ENCODE data around the gene PRG3. TPM values are rescaled to one million over a fixed set of nuclear protein-coding genes. Genes with fewer than 3 reads are reported as not detected.

Gene PRG3
- total RNA-seq, 1 experiment from 2014 or later = not detected

- no peak for ATAC-seq
- TF ChIP-seq CTCF (IDR thresholded peaks at IDR 0.05) (no peak), POLR2AphosphoS5 (IDR thresholded peaks at IDR 0.05; ENCODE audit: low read depth, low read length) (no peak), SIN3A (IDR thresholded peaks at IDR 0.05; ENCODE audit: borderline replicate concordance, insufficient read depth, low read depth, low read length) (no peak), REST (IDR thresholded peaks at IDR 0.05; ENCODE audit: insufficient read depth in 1 of 2, low read depth in 2 of 2, low read length in 1 of 2) (no peak), TCF7L2 (IDR thresholded peaks at IDR 0.05; ENCODE audit: low read depth, low read length) (no peak)
- CTCF ChIA-PET = interaction anchor here (0.6 kb wide), 2 partner anchors 80 to 264 kb away, joined by 4 to 8 read pairs; no protein-coding TSS in a partner anchor
These were observed 2.8 kb downstream of the PRG3 start for GRCh38 chr11:57378186-57378585.

GRCh38 chr11:57377107-57377506 is 3.8 kb downstream of the PRG3 start:
- in situ Hi-C loops (cut with HindIII; ENCODE audit: low pct_unique_long_range_greater_than_20kb, low sequenced_read_pairs) = no loop called here
- H3K4me3 ChIP-seq (ENCODE audit: low read depth in 2 of 2, low read length in 2 of 2) = no peak overlapping the region
- H3K36me3 ChIP-seq (ENCODE audit: control insufficient read depth, insufficient read depth, low read length) = no peaks in the 10 kb centered on the region
- no peak for DNase-seq (ENCODE audit: low read depth, low spot score)
- no TSS peak for BruUV-seq (replicated peaks)
- ChIA-PET POLR2A (no interaction called here), CTCF (no interaction called here)
- intact Hi-C loops (cut with micrococcal nuclease; ENCODE audit: unreplicated experiment) = no loop called here
- no peaks in the 10 kb centered on the region; the same call in 1 of the 2 replicates for H3K4me1 ChIP-seq (ENCODE audit: control insufficient read depth, insufficient read depth, low read length)
- no peaks in the 10 kb centered on the region for H3K9me3 ChIP-seq (ENCODE audit: control insufficient read depth, insufficient read depth, low read depth, low read length)
- TF ChIP-seq CTCF (IDR thresholded peaks at IDR 0.05) (no peak), SIN3A (IDR thresholded peaks at IDR 0.05; ENCODE audit: borderline replicate concordance, insufficient read depth, low read depth, low read length) (no peak), REST (IDR thresholded peaks at IDR 0.05; ENCODE audit: insufficient read depth in 1 of 2, low read depth in 2 of 2, low read length in 1 of 2) (no peak), TCF7L2 (IDR thresholded peaks at IDR 0.05; ENCODE audit: low read depth, low read length) (no peak), POLR2AphosphoS5 (IDR thresholded peaks at IDR 0.05; ENCODE audit: low read depth, low read length) (no peak)
- ATAC-seq = no peak; the same call in 1 of the 2 replicates
- H3K27me3 ChIP-seq (ENCODE audit: control insufficient read depth, insufficient read depth, low read length) = peaks cover 2% of the 10 kb centered on the region; the same call in 1 of the 2 replicates
- H3K27ac ChIP-seq (ENCODE audit: low read length) = no peak overlapping the region

More at GRCh38 chr11:57378186-57378585, 2.8 kb downstream of the PRG3 start:
- intact Hi-C loops (cut with micrococcal nuclease; ENCODE audit: unreplicated experiment) (no loop called here), in situ Hi-C loops (cut with HindIII; ENCODE audit: low pct_unique_long_range_greater_than_20kb, low sequenced_read_pairs) (no loop called here)
- no peak for DNase-seq (ENCODE audit: low read depth, low spot score)
- no peaks in the 10 kb centered on the region for H3K36me3 ChIP-seq (ENCODE audit: control insufficient read depth, insufficient read depth, low read length)
- H3K4me3 ChIP-seq (ENCODE audit: low read depth in 2 of 2, low read length in 2 of 2) = no peak overlapping the region
- H3K9me3 ChIP-seq (ENCODE audit: control insufficient read depth, insufficient read depth, low read depth, low read length) = no peaks in the 10 kb centered on the region
- POLR2A ChIA-PET = interaction anchor here (0.5 to 0.6 kb wide), 2 partner anchors 75 to 431 kb away, joined by 3 to 4 read pairs; no protein-coding TSS in a partner anchor
- no TSS peak for BruUV-seq (replicated peaks)
- no peak overlapping the region for H3K27ac ChIP-seq (ENCODE audit: low read length)
- H3K4me1 ChIP-seq (ENCODE audit: control insufficient read depth, insufficient read depth, low read length) = no peaks in the 10 kb centered on the region; the same call in 1 of the 2 replicates
- H3K27me3 ChIP-seq (ENCODE audit: control insufficient read depth, insufficient read depth, low read length) = no peaks in the 10 kb centered on the region; the same call in 1 of the 2 replicates

Measured in Panc1 (cell line).